Thyroid gland (tissue), 4 donors: ENCODE measurements around the gene GPS1.

Source experiments
- CTCF ChIP-seq, 6 experiments: fragments of 200-600 bp in 3 of 6; fragments of 450-650 bp in 3 of 6; sonication (generic) in 3 of 6; IDR thresholded peaks; one replicate each; pipeline ENCODE4 v1.5.1; 2016 to 2019; ENCODE audit warnings: antibody characterized with exemption in 6 of 6, mild to moderate bottlenecking in 2 of 6, inconsistent platforms in 1 of 6, moderate library complexity in 1 of 6
- POLR2A ChIP-seq, 2 donors: fragments of 450-650 bp; IDR thresholded peaks; one replicate each; pipeline ENCODE4 v1.6.1; 2017; ENCODE audit warnings: antibody characterized with exemption in 2 of 2, mild to moderate bottlenecking in 2 of 2, moderate library complexity in 1 of 2

DNA sequence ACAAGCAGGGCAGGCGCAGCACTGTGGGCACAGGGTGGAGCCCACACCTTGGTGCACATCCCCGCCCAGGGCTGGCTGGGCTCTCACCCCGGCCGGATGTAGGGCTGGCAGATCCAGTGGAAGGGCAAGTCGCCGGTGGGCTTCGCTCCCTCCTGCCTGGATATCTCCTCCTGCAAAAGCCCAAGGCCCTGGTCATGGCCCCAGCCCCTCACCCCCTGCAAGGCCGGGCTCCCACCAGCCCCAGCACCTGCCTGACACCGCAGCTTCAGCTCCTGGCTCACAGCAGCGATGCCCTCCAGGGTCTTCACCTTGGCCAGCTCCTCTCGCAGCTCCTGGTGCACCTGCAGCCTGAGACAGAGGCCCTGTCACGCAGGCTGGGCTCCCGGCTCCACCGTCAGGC lies 8.9 kb downstream of the GPS1 start:
- TF ChIP-seq CTCF (IDR thresholded peaks at IDR 0.05): no peak
- TF ChIP-seq POLR2A (IDR thresholded peaks at IDR 0.05): no peak
